Kidney (tissue), 14 donors: ENCODE results near the gene FCGBP. TPM values are rescaled to one million over a fixed set of nuclear protein-coding genes. Genes with fewer than 3 reads are reported as not detected.

ENCODE experiments used
- DNase-seq, 5 donors: peaks; one replicate each; pipeline ENCODE4 v3.0.0-alpha.2; 2013 to 2020
- FAIRE-seq: peaks from 2 replicates; lab custom pipeline; 2012; peaks lifted over from hg19 to GRCh38; lab: Jason Lieb, UNC
- H3K27ac ChIP-seq, 2 donors: one replicate each; pipeline ENCODE4 v1.7.0; 2013; ENCODE audit warnings: low read depth in 2 of 2, low read length in 2 of 2, inconsistent platforms in 1 of 2
- H3K27me3 ChIP-seq: one replicate; pipeline ENCODE4 v1.7.1; 2013; ENCODE audit warnings: low read length, inconsistent platforms; ENCODE audit not compliant: control insufficient read depth, insufficient read depth
- H3K36me3 ChIP-seq, 3 donors: one replicate each; pipeline versions ENCODE4 v1.7.0 to v1.7.1; 2013; ENCODE audit warnings: low read length in 3 of 3, control low read depth in 1 of 3, inconsistent platforms in 1 of 3; ENCODE audit not compliant: insufficient read depth in 3 of 3, control insufficient read depth in 2 of 3
- H3K4me1 ChIP-seq, 3 donors: one replicate each; pipeline versions ENCODE4 v1.7.0 to v1.7.1; 2013; ENCODE audit warnings: low read length in 3 of 3, inconsistent platforms in 1 of 3, low read depth in 1 of 3; ENCODE audit not compliant: control insufficient read depth in 2 of 3, insufficient read depth in 2 of 3
- H3K4me3 ChIP-seq, 3 donors: one replicate each; pipeline versions ENCODE4 v1.7.0 to v1.8.1; 2013; ENCODE audit warnings: low read length in 3 of 3, control low read depth in 1 of 3, inconsistent platforms in 1 of 3
- H3K9ac ChIP-seq, 3 donors: one replicate each; pipeline versions ENCODE4 v1.7.0 to v1.7.1; 2013; ENCODE audit warnings: low read length in 3 of 3, control low read depth in 1 of 3, inconsistent platforms in 1 of 3
- H3K9me3 ChIP-seq, 3 donors: one replicate each; pipeline versions ENCODE4 v1.7.0 to v1.7.1; 2013; ENCODE audit warnings: low read length in 3 of 3, control low read depth in 1 of 3, inconsistent platforms in 1 of 3; ENCODE audit not compliant: control insufficient read depth in 2 of 3, insufficient read depth in 1 of 3
- intact Hi-C: fragments of 100-400 bp; cut with DNase I; formaldehyde crosslinking; loops from one replicate; pipeline ENCODE4 v1.11.1; 2022
- polyA plus RNA-seq: library from polyadenylated mRNA; stranded (reverse); fragments of 350-450 nt; fragmentation: Illumina TruSeq; extraction: RNeasy Lipid Tissue Mini Kit (QIAGEN cat#74804); gene quantifications from one replicate; pipeline ENCODE4 v1.2.3, GENCODE V29; 2014; ENCODE audit warnings: low read depth, low replicate concordance; ENCODE audit not compliant: insufficient read depth
- total RNA-seq: library from RNA; stranded (reverse); fragmentation: NEBNext Ultra II Directional; extraction: Animal tissue kit (Norgen Biotek cat#: 25700); gene quantifications from one replicate; pipeline ENCODE4 v1.2.1, GENCODE V29; 2021
- TF ChIP-seq, protein P1 (sequence below): IDR thresholded peaks from 3 replicates; pipeline ENCODE4 v1.5.1; 2012; ENCODE audit warnings: mild to moderate bottlenecking, moderate library complexity, borderline replicate concordance; ENCODE audit not compliant: insufficient read depth; ENCODE audit errors: extremely low read depth
- donor health status: control.
- donor health status: control.
- donor health status: control.
- donor health status: control.
- donor health status: control.
- donor health status: DM: yes; HTN: yes; CAD: no.
- donor health status: Normal renal cell carcinoma (clear cell type).

Gene FCGBP
- total and polyA plus RNA-seq, 2 donors from 2014 or later, result 7.6 to 51.7 TPM

DNA sequence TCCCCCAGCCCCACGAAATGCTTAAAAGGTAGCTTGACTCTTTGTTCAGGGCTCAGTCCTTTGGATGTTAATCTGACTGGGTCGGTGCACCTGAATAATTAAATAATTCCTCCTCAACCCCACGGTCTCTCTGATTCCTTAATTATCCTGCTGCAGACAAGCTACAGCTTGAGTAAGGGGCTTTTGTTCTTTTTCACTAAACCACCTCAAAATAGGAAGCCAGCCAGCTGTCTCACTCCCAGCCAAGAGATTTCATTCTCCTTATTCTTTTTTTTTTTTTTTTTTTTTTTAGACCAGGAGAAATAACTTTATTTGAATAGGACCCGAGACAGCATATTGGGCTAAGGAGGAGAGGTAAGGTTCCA, 7.9 kb upstream of the FCGBP start:
- no peaks in the 10 kb centered on the region for H3K27me3 ChIP-seq
- no peaks in the 10 kb centered on the region for H3K9me3 ChIP-seq
- TF ChIP-seq, protein P1, sequence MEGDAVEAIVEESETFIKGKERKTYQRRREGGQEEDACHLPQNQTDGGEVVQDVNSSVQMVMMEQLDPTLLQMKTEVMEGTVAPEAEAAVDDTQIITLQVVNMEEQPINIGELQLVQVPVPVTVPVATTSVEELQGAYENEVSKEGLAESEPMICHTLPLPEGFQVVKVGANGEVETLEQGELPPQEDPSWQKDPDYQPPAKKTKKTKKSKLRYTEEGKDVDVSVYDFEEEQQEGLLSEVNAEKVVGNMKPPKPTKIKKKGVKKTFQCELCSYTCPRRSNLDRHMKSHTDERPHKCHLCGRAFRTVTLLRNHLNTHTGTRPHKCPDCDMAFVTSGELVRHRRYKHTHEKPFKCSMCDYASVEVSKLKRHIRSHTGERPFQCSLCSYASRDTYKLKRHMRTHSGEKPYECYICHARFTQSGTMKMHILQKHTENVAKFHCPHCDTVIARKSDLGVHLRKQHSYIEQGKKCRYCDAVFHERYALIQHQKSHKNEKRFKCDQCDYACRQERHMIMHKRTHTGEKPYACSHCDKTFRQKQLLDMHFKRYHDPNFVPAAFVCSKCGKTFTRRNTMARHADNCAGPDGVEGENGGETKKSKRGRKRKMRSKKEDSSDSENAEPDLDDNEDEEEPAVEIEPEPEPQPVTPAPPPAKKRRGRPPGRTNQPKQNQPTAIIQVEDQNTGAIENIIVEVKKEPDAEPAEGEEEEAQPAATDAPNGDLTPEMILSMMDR, result no peak
- no peak overlapping the region for H3K9ac ChIP-seq
- intact Hi-C loops, result no loop called here
- FAIRE-seq (no peak), DNase-seq (peak in 2 of 5 donors; percentile 23 to 29)
- H3K27ac ChIP-seq, result no peak overlapping the region
- peaks cover 3 to 20% (median 7%) of the 10 kb centered on the region in 3 donors for H3K4me1 ChIP-seq
- no peak overlapping the region for H3K4me3 ChIP-seq
- no peaks in the 10 kb centered on the region for H3K36me3 ChIP-seq

GRCh38 chr19:39941615-39942365, 7.4 kb upstream of the FCGBP start:
- Histone ChIP-seq H3K9ac (no peak overlapping the region), H3K27ac (no peak overlapping the region), H3K27me3 (no peaks in the 10 kb centered on the region), H3K9me3 (no peaks in the 10 kb centered on the region), H3K4me1 (peaks cover 3 to 20% (median 7%) of the 10 kb centered on the region in 3 donors), H3K36me3 (no peaks in the 10 kb centered on the region), H3K4me3 (no peak overlapping the region)
- FAIRE-seq (no peak), DNase-seq (peak in 2 of 5 donors; percentile 51 to 54)
- intact Hi-C loops, result no loop called here
- TF ChIP-seq, protein P1, result no peak

GRCh38 chr19:39941151-39941550, 6.7 kb upstream of the FCGBP start:
- DNase-seq, result no peak
- intact Hi-C loops, result no loop called here
- no peaks in the 10 kb centered on the region for H3K36me3 ChIP-seq
- no peak for FAIRE-seq
- no peaks in the 10 kb centered on the region for H3K27me3 ChIP-seq
- H3K4me3 ChIP-seq, result no peak overlapping the region
- no peak overlapping the region for H3K9ac ChIP-seq
- H3K27ac ChIP-seq, result peak overlapping the region in 1 of 2 donors; percentile 42
- H3K4me1 ChIP-seq, result peaks cover 3 to 20% (median 7%) of the 10 kb centered on the region in 3 donors
- TF ChIP-seq, protein P1, result no peak
- H3K9me3 ChIP-seq, result no peaks in the 10 kb centered on the region
